GM20000 (cell line): ENCODE data around the gene IFFO2.

Experiments used
- DNase-seq: peaks from one replicate; pipeline ENCODE4 v3.0.0; 2012; ENCODE audit warnings: low spot score
- TF ChIP-seq, protein P1 (sequence below): IDR thresholded peaks from 2 replicates; pipeline ENCODE4 v1.5.1; 2012; ENCODE audit warnings: mild to moderate bottlenecking, control low read depth; ENCODE audit errors: extremely low read depth, missing control alignments

Gene IFFO2

DNA sequence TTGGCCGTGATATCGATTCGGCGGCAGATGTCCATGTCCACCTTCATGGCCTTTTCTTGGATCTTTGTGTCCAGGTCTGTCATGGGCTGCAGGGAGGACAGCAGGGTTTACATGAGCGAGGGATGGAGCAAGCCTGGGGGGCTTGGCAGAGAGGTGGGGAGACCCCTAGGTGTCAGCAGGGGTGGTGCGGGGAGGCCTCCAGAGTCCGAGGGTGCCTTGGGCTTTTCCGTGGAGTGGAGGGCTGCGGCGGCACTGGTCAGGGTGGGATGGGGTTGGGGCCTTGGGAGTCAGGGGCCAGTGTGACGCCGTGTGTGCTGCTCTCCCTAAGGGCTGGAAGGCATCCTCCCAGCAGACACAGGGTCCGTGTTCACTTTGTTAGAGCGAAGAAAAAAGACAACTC is 38.1 kb downstream of the IFFO2 start:
- DNase-seq, result no peak
- TF ChIP-seq, protein P1, sequence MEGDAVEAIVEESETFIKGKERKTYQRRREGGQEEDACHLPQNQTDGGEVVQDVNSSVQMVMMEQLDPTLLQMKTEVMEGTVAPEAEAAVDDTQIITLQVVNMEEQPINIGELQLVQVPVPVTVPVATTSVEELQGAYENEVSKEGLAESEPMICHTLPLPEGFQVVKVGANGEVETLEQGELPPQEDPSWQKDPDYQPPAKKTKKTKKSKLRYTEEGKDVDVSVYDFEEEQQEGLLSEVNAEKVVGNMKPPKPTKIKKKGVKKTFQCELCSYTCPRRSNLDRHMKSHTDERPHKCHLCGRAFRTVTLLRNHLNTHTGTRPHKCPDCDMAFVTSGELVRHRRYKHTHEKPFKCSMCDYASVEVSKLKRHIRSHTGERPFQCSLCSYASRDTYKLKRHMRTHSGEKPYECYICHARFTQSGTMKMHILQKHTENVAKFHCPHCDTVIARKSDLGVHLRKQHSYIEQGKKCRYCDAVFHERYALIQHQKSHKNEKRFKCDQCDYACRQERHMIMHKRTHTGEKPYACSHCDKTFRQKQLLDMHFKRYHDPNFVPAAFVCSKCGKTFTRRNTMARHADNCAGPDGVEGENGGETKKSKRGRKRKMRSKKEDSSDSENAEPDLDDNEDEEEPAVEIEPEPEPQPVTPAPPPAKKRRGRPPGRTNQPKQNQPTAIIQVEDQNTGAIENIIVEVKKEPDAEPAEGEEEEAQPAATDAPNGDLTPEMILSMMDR, result no peak

DNA sequence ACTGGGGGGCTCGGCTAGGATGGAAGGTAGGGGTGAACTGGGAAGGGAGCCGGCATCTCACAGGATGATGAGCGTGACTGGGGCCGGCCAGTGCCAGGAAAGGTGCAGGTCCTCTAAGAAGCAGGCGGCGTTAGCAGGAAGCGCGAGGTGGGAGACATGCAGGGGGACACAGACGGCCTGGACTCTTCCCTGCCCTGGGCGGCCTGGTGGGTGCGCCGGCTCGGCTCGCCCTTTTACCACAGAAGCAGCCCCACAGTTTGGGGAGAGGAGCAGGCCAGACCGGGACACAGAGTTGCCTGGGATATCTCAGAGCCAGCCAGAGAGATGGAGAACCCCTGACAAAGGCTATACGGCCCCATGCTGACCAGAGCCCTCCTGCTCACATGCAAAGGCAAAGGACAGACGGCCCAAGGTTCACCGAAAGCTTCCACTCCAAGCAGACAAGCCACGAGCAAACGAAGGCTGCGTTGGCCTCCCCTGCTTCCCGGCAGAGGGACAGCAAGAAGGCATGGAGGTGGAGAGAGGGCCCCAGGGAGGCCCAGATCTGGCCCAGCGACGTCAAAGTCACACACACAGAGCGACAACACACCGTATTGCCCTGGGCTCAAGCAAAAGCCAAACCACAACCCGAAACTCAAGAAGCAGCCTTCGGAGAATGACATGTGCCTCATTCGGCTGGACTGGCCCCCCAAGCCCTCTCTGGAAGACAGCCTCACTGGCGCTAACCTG is 39.2 kb downstream of the IFFO2 start:
- TF ChIP-seq, protein P1, result no peak
- DNase-seq, result no peak

DNA sequence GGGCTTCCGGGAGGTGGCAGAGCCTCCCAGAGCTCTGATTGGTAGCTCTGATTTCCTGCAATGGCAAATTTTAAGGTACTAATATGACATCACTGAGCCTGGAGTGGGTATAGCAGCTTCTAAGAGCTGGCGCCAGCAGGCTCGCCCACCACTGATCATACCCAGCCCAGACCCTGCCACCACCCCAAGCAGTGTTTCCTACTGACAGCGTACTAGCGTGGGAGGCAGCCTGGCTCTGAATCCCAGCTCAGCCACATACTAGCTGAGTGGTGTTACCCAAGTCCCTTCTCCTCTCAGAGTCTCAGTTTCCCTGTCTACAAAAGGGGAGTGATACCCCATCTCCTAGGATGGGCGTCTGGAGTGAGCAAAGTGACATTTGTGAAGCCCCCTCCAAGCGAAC is 41.1 kb downstream of the IFFO2 start:
- TF ChIP-seq, protein P1, result no peak
- no peak for DNase-seq

DNA sequence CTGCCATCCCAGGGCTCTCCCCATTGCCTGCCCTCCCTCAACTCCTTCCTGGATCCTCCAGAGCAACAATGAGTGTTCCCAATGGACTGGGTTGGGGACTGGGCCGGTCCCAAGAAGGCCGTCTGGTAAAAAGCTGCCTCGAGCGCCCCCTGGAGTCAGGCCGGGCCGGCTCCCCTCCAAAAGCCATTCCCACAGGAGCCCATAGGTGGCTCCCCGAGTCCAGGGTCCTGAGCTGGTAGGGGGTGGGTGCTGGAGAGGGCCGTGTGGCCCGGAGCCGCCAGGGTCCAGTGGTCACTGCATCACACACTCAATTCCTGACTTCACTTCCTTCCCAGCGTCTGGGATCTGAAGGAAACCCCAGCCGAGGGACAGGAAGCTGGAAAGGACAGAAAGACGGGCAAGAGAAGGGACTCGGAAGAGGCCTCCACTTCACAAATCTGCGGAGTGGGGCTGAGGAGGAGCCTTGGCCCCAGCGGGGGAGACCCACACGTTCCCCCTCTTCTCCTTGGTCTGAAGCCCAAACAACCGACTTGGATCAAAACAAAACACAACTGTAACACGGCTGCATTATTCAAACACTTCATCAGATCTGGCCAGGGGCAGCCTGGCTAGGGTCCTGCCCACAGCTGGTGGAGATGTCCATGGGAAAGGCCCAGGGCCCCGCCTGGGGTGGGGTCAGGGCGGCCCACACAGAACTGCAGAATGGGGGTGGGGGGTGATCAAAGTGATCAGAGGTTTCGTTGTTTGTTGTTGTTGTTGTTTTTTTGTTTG is 43.2 kb downstream of the IFFO2 start:
- TF ChIP-seq, protein P1, result peak; percentile 99
- DNase-seq, result peak; percentile 89

DNA sequence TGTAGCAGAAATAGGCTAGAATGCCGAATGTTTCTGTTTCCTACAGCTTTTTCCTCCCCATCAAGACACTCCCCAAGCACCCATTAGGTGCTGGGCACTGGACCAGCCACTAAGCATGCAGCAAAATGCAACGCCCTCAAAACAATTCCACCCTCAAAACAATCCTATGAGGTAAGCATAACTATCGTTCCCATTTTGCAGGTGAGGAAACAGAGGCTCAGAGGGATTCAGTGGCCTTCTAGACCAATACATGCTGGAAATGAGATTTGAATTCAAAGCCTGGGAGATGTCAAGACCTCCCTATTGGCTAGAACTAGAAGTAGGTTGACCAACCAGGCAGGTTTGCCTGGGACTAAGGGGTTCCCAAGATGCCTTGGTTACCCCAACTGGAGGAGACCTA is 43.9 kb downstream of the IFFO2 start:
- DNase-seq, result no peak
- TF ChIP-seq, protein P1, result no peak

DNA sequence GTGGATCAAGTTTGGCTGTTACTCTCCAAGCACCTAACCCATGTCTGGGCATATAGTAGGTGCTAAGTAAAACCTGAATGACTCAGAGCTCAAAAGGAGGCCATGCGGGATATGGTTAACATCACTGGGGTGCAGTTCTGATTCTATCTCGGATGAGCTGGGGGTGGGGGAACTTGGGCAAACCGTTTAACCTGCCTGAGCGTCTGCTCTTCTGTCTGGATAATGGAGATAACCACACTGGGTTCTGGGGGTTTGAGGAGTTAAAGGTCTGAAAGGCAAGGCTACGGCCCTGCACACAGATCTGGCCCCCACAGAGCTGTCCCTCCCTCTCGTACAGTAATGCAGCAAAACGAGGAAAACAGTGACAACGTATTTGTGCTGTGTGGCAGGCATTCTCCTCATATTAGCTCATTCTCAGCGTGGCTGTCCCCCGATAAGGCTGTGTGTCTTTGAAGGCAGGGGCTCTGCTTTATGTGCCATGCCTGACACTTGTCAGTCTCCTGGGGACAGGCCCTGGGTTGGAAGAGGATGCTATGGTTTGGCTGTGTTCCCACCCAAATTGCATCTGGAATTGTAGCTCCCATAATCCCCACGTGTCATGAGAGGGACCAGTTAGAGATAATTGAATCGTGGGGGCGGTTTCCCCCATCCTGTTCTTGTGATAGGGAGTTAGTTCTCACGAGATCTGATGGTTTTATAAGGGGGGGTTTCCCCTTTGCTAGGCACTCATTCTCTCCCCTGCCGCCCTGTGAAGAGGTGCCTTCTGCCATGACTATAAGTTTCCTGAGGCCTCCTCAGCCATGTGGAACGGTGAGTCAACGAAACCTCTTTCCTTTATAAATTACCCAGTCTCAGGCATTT is 47.3 kb downstream of the IFFO2 start:
- TF ChIP-seq, protein P1, result no peak
- no peak for DNase-seq
